ENCODE data around the gene C1QBP. TPM values are rescaled to one million over a fixed set of nuclear protein-coding genes. Genes with fewer than 3 reads are reported as not detected.

C1QBP gene
- total RNA-seq, 4 donors from 2014 or later, result 92.9 to 124 (median 95.5) TPM

- TF ChIP-seq CTCF (IDR thresholded peaks at IDR 0.05) (no peak), EP300 (IDR thresholded peaks at IDR 0.05) (no peak), POLR2A (IDR thresholded peaks at IDR 0.05; ENCODE audit: low read depth) (no peak), POLR2AphosphoS5 (IDR thresholded peaks at IDR 0.05) (no peak)
- intact Hi-C loops (cut with DNase I), result no loop called here
- no peak for DNase-seq (ENCODE audit: extremely low spot score)
- Histone ChIP-seq H3K9me3 (no peaks in the 10 kb centered on the region), H3K4me1 (peaks cover 23 to 44% (median 40%) of the 10 kb centered on the region in 4 donors), H3K36me3 (peaks cover 15 to 63% (median 53%) of the 10 kb centered on the region in 4 donors), H3K27ac (replicated peaks in 1 of 4) (no peak overlapping the region), H3K27me3 (no peaks in the 10 kb centered on the region), H3K4me3 (no peak overlapping the region)
- WGBS, result 95% methylated on average over 2 of the region's 2 CpGs
Observed at GRCh38 chr17:5416901-5417300, 22.1 kb downstream of the C1QBP start.

- no peak overlapping the region for H3K27ac ChIP-seq (replicated peaks in 1 of 4)
- no peaks in the 10 kb centered on the region for H3K9me3 ChIP-seq
- no peaks in the 10 kb centered on the region for H3K27me3 ChIP-seq
- intact Hi-C loops (cut with DNase I), result no loop called here
- TF ChIP-seq POLR2AphosphoS5 (IDR thresholded peaks at IDR 0.05), result peak in 1 of 2 donors; percentile 13
- no peak for TF ChIP-seq POLR2A (IDR thresholded peaks at IDR 0.05; ENCODE audit: low read depth)
- 56% methylated on average over 4 of the region's 4 CpGs for WGBS
- peaks cover 12 to 25% (median 24%) of the 10 kb centered on the region in 4 donors for H3K4me1 ChIP-seq
- H3K4me3 ChIP-seq, result no peak overlapping the region
- H3K36me3 ChIP-seq, result peaks cover 30 to 82% (median 75%) of the 10 kb centered on the region in 4 donors
- no peak for DNase-seq (ENCODE audit: extremely low spot score)
Observed at GRCh38 chr17:5413682-5414081, 25.3 kb downstream of the C1QBP start.

GRCh38 chr17:5410594-5411272 is 28.2 kb downstream of the C1QBP start:
- no peak for DNase-seq (ENCODE audit: extremely low spot score)
- Histone ChIP-seq H3K27me3 (no peaks in the 10 kb centered on the region), H3K4me3 (no peak overlapping the region), H3K4me1 (no peaks in the 10 kb centered on the region), H3K9me3 (no peaks in the 10 kb centered on the region), H3K27ac (replicated peaks in 1 of 4) (no peak overlapping the region), H3K36me3 (peaks cover 57 to 100% (median 94%) of the 10 kb centered on the region in 4 donors)
- intact Hi-C loops (cut with DNase I), result no loop called here
- 88% methylated on average over 7 of the region's 7 CpGs for WGBS
- TF ChIP-seq POLR2AphosphoS5 (IDR thresholded peaks at IDR 0.05) (no peak), CTCF (IDR thresholded peaks at IDR 0.05) (no peak), POLR2A (IDR thresholded peaks at IDR 0.05; ENCODE audit: low read depth) (no peak), EP300 (IDR thresholded peaks at IDR 0.05) (no peak)

- Histone ChIP-seq H3K4me3 (no peak overlapping the region), H3K27ac (replicated peaks in 1 of 4) (no peak overlapping the region), H3K27me3 (no peaks in the 10 kb centered on the region), H3K4me1 (no peaks in the 10 kb centered on the region), H3K9me3 (no peaks in the 10 kb centered on the region), H3K36me3 (peaks cover 75 to 100% (median 94%) of the 10 kb centered on the region in 4 donors)
- TF ChIP-seq EP300 (IDR thresholded peaks at IDR 0.05) (no peak), CTCF (IDR thresholded peaks at IDR 0.05) (no peak), POLR2AphosphoS5 (IDR thresholded peaks at IDR 0.05) (no peak), POLR2A (IDR thresholded peaks at IDR 0.05; ENCODE audit: low read depth) (no peak)
- intact Hi-C loops (cut with DNase I), result no loop called here
- WGBS, result 84% methylated on average over 5 of the region's 5 CpGs
- no peak for DNase-seq (ENCODE audit: extremely low spot score)
Observed at GRCh38 chr17:5408186-5408585, 30.8 kb downstream of the C1QBP start.

- intact Hi-C loops (cut with DNase I), result no loop called here
- peaks cover 89 to 100% (median 94%) of the 10 kb centered on the region in 4 donors for H3K36me3 ChIP-seq
- WGBS, result 83% methylated on average over 4 of the region's 4 CpGs
- H3K27ac ChIP-seq (replicated peaks in 1 of 4), result no peak overlapping the region
- H3K9me3 ChIP-seq, result no peaks in the 10 kb centered on the region
- DNase-seq (ENCODE audit: extremely low spot score), result no peak
- no peak for TF ChIP-seq CTCF (IDR thresholded peaks at IDR 0.05)
- no peak for TF ChIP-seq POLR2AphosphoS5 (IDR thresholded peaks at IDR 0.05)
- no peak for TF ChIP-seq EP300 (IDR thresholded peaks at IDR 0.05)
- TF ChIP-seq POLR2A (IDR thresholded peaks at IDR 0.05; ENCODE audit: low read depth), result no peak
- no peaks in the 10 kb centered on the region for H3K4me1 ChIP-seq
- no peak overlapping the region for H3K4me3 ChIP-seq
- no peaks in the 10 kb centered on the region for H3K27me3 ChIP-seq
Observed at GRCh38 chr17:5405400-5405799, 33.6 kb downstream of the C1QBP start.

Measured in esophagus muscularis mucosa (tissue), 4 donors.